ENCODE data around the gene THOC6. TPM values are rescaled to one million over a fixed set of nuclear protein-coding genes. Genes with fewer than 3 reads are reported as not detected.

Gene THOC6
- polyA plus RNA-seq, 1 experiment: 20.5 TPM

DNA sequence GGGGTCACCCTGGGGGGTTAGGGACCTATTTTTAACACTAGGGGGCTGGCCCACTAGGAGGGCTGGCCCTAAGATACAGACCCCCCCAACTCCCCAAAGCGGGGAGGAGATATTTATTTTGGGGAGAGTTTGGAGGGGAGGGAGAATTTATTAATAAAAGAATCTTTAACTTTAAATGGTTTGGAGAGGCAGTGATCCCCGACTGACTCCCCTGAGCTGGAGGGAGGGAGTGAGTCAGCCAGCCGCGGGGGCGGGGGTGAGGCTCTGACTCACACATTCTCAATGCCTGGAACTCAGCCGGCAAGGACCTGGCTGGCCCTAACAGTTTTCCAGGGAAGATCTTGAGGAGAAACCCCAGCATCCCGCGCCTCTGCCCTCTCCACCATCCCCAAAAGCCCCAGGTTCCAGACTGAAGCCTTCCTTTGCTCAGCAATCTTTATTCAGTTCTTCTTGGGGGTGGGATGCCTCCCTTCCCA is 1.6 kb upstream of the THOC6 start:
- Histone ChIP-seq H3K27me3 (ENCODE audit: control insufficient read depth, insufficient read depth, low read length) (no peaks in the 10 kb centered on the region), H3K36me3 (ENCODE audit: control insufficient read depth, insufficient read depth, low read length) (peaks cover 26% of the 10 kb centered on the region), H3K4me3 (ENCODE audit: low read depth, low read length) (peak overlapping the region; percentile 97)
- CTCF ChIA-PET: interaction anchor here (1.2 to 6.3 kb wide), 6 partner anchors 9 to 154 kb away, joined by 4 to 78 read pairs (median 10); no protein-coding TSS in a partner anchor
- TF ChIP-seq, protein P1, sequence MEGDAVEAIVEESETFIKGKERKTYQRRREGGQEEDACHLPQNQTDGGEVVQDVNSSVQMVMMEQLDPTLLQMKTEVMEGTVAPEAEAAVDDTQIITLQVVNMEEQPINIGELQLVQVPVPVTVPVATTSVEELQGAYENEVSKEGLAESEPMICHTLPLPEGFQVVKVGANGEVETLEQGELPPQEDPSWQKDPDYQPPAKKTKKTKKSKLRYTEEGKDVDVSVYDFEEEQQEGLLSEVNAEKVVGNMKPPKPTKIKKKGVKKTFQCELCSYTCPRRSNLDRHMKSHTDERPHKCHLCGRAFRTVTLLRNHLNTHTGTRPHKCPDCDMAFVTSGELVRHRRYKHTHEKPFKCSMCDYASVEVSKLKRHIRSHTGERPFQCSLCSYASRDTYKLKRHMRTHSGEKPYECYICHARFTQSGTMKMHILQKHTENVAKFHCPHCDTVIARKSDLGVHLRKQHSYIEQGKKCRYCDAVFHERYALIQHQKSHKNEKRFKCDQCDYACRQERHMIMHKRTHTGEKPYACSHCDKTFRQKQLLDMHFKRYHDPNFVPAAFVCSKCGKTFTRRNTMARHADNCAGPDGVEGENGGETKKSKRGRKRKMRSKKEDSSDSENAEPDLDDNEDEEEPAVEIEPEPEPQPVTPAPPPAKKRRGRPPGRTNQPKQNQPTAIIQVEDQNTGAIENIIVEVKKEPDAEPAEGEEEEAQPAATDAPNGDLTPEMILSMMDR (IDR thresholded peaks at IDR 0.05; ENCODE audit: insufficient read depth, low read depth, low read length): no peak
- peak; percentile 75 for DNase-seq (ENCODE audit: low read depth)
- POLR2A ChIA-PET: interaction anchor here (0.6 to 1.0 kb wide), 2 partner anchors 113 to 702 kb away, joined by 4 to 15 read pairs; partner anchors contain the start of gene ZNF213

DNA sequence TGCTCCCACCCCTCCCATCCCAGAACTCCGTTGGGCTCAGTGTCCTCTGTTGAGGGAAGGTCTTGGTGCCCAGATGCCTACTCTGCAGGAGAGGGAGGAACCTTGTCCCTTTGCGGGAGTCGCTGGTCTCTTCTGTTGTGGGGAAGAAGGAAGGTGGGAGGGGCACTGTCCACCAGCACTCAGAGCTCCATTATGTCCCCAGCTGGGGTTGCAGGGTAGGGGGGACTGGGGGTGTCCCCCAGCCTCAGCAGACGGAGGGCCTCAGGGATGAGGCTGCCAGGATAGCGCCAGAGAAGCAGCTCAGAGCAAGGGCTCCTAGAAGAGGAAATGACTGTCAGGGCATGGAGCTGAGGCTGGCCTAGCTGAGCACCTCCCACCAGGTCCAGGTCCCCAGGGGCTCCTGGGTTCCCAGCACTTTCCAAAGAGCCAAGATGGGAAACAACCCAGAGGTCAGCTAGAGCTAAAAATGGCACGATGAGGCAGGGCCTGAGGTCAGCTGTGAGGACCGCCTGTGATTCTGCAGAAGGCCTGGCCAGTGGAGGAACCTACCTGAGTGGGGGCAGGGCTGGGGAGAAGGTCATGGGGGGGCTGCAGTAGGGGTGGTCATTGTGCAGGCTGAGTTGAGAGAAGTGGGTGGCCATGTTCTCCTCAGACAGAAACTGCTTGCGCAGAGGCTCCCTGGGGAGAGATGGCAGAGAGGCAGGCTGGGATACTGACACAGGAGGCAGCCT is 986 bp upstream of the THOC6 start:
- Histone ChIP-seq H3K27me3 (ENCODE audit: control insufficient read depth, insufficient read depth, low read length) (no peaks in the 10 kb centered on the region), H3K4me3 (ENCODE audit: low read depth, low read length) (peak overlapping the region; percentile 59), H3K36me3 (ENCODE audit: control insufficient read depth, insufficient read depth, low read length) (peaks cover 28% of the 10 kb centered on the region)
- TF ChIP-seq, protein P1 (IDR thresholded peaks at IDR 0.05; ENCODE audit: insufficient read depth, low read depth, low read length): no peak
- DNase-seq (ENCODE audit: low read depth): no peak
- ChIA-PET POLR2A (interaction anchor here (0.5 kb wide), 1 partner anchor 502 kb away, joined by 3 read pairs; no protein-coding TSS in a partner anchor), CTCF (interaction anchor here (0.8 to 6.3 kb wide), 7 partner anchors 9 to 155 kb away, joined by 3 to 78 read pairs (median 5); no protein-coding TSS in a partner anchor)

DNA sequence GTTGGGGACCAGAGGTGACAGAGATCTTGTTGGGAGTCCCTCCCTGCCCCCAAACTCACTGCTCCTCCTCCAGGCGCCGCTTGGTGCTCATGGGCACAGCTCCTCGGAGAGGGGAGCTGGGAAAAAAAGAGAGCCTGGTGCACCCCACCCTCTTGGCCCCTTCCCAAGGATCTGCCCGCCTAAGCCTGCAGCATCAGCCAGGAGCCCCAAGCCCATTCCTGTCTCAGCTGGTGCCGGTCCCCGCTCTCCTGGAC is 493 bp upstream of the THOC6 start:
- Histone ChIP-seq H3K4me3 (ENCODE audit: low read depth, low read length) (peak overlapping the region; percentile 59), H3K27me3 (ENCODE audit: control insufficient read depth, insufficient read depth, low read length) (no peaks in the 10 kb centered on the region), H3K36me3 (ENCODE audit: control insufficient read depth, insufficient read depth, low read length) (peaks cover 28% of the 10 kb centered on the region)
- DNase-seq (ENCODE audit: low read depth): peak; percentile 49
- ChIA-PET POLR2A (interaction anchor here (0.5 kb wide), 1 partner anchor 502 kb away, joined by 3 read pairs; no protein-coding TSS in a partner anchor), CTCF (interaction anchor here (0.8 to 6.3 kb wide), 6 partner anchors 8 to 155 kb away, joined by 3 to 78 read pairs (median 4); no protein-coding TSS in a partner anchor)
- TF ChIP-seq, protein P1 (IDR thresholded peaks at IDR 0.05; ENCODE audit: insufficient read depth, low read depth, low read length): no peak

DNA sequence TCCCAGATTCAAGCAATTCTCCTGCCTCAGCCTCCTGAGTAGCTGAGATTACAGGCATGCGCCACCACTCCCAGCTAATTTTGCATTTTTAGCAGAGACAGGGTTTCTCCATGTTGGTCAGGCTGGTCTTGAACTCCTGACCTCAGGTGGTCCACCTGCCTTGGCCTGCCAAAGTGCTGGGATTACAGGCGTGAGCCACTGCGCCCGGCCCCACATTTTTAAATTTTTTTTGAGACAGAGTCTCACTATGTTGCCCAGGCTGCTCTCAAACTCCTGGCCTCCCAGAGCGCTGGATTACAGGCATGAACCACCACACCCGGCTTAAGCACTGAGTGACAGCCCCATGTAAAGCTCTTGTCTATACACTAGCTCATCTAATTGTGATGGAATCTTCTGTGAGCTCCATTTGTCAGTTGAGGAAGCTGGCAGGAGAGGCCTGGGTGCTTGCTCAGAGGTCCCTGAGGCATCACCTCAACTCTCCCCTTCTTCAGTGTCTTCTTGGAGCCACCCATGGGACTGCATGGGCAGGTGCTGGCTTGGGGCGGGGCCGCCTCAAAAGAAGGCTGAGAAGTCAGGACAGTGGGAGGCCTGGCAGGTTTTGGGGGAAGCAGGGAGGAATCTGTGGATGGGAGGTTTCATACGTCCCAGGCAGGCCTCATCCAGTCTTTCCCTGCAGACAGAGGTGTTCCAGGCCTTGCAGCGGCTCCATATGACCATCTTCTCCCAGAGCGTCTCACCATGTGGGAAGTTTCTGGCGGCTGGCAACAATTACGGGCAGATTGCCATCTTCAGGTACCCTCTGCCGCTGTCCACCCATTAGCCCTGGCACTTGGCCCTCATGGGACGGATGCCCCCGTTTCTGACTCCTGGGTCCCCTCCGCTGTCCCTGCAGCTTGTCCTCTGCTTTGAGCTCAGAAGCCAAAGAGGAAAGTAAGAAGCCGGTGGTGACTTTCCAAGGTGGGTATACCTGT is 1.5 kb downstream of the THOC6 start:
- peaks cover 28% of the 10 kb centered on the region for H3K36me3 ChIP-seq (ENCODE audit: control insufficient read depth, insufficient read depth, low read length)
- no peak overlapping the region for H3K4me3 ChIP-seq (ENCODE audit: low read depth, low read length)
- ChIA-PET POLR2A (interaction anchor here (0.6 to 0.7 kb wide), 2 partner anchors 811 to 990 kb away, joined by 4 to 21 read pairs; partner anchors contain the start of gene PGP), CTCF (interaction anchor here (1.5 to 9.4 kb wide), 2 partner anchors 17 to 22 kb away, joined by 8 to 97 read pairs; partner anchors contain the start of gene MMP25)
- DNase-seq (ENCODE audit: low read depth): no peak
- peaks cover 2% of the 10 kb centered on the region; the same call in 1 of the 2 replicates for H3K27me3 ChIP-seq (ENCODE audit: control insufficient read depth, insufficient read depth, low read length)
- TF ChIP-seq, protein P1 (IDR thresholded peaks at IDR 0.05; ENCODE audit: insufficient read depth, low read depth, low read length): no peak

Measured in BJ (cell line).